BJ (cell line): ENCODE measurements around the gene FHAD1. TPM values are rescaled to one million over a fixed set of nuclear protein-coding genes. Genes with fewer than 3 reads are reported as not detected.

ENCODE experiments used
- CTCF ChIA-PET: fragments of 350-600 bp; formaldehyde crosslinking; extraction: SDS; loops from one replicate; lab custom pipeline; 2021; ENCODE audit warnings: antibody characterized with exemption, inconsistent platforms; lab: Yijun Ruan, JAX
- POLR2A ChIA-PET: fragments of 300-600 bp; sonication (Branson Sonifier 250); formaldehyde crosslinking; extraction: SDS; loops from one replicate; lab custom pipeline; 2021; ENCODE audit warnings: antibody characterized with exemption; lab: Charles Lee
- DNase-seq: peaks from one replicate; pipeline ENCODE4 v3.0.0-alpha.2; 2011; ENCODE audit warnings: low read depth
- H3K27me3 ChIP-seq: 2 replicates; pipeline ENCODE4 v1.6.0; 2011; ENCODE audit warnings: low read length; ENCODE audit not compliant: control insufficient read depth, insufficient read depth
- H3K36me3 ChIP-seq: 2 replicates; pipeline ENCODE4 v1.5.1; 2011; ENCODE audit warnings: low read length; ENCODE audit not compliant: control insufficient read depth, insufficient read depth
- H3K4me3 ChIP-seq: 2 replicates; pipeline ENCODE4 v1.5.1; 2011; ENCODE audit warnings: low read depth, mild to moderate bottlenecking, control low read depth, low read length
- CTCF ChIP-seq: IDR thresholded peaks from 2 replicates; pipeline ENCODE4 v1.5.1; 2011; ENCODE audit warnings: low read depth, mild to moderate bottlenecking, control low read depth, inconsistent platforms, low read length, moderate library complexity; ENCODE audit not compliant: insufficient read depth
- polyA plus RNA-seq: library from polyadenylated mRNA; depleted of rRNA; stranded (reverse); fragments of >200 nt; gene quantifications from 2 replicates; pipeline ENCODE4 v1.2.3, GENCODE V29; 2011

FHAD1 gene
- polyA plus RNA-seq, 1 experiment = not detected

- ChIA-PET CTCF (interaction anchor here (1.4 kb wide), 1 partner anchor 18 kb away, joined by 3 read pairs; no protein-coding TSS in a partner anchor), POLR2A (interaction anchor here (0.6 kb wide), 1 partner anchor 31 kb away, joined by 3 read pairs; no protein-coding TSS in a partner anchor)
- peaks cover 6% of the 10 kb centered on the region for H3K27me3 ChIP-seq
- no peak for TF ChIP-seq CTCF
- no peak for DNase-seq
- no peaks in the 10 kb centered on the region for H3K36me3 ChIP-seq
- H3K4me3 ChIP-seq = no peak overlapping the region
These were observed 20.4 kb upstream of the FHAD1 start for GRCh38 chr1:15226388-15227255.

- no peaks in the 10 kb centered on the region for H3K36me3 ChIP-seq
- CTCF ChIA-PET = interaction anchor here (1.2 kb wide), 1 partner anchor 77 kb away, joined by 3 read pairs; the partner anchor contains the start of gene TMEM51
- DNase-seq = no peak
- TF ChIP-seq CTCF = no peak
- H3K27me3 ChIP-seq = peaks cover 4% of the 10 kb centered on the region
- POLR2A ChIA-PET = no interaction called here
- no peak overlapping the region for H3K4me3 ChIP-seq
These were observed 17.3 kb upstream of the FHAD1 start for GRCh38 chr1:15229707-15230131.

- Histone ChIP-seq H3K4me3 (no peak overlapping the region), H3K27me3 (no peaks in the 10 kb centered on the region; the same call in 1 of the 2 replicates), H3K36me3 (no peaks in the 10 kb centered on the region)
- ChIA-PET POLR2A (no interaction called here), CTCF (no interaction called here)
- no peak for TF ChIP-seq CTCF
- no peak for DNase-seq
These were observed 15.3 kb upstream of the FHAD1 start for GRCh38 chr1:15231714-15232201.

GRCh38 chr1:15233689-15234088, 13.3 kb upstream of the FHAD1 start:
- POLR2A ChIA-PET = no interaction called here
- Histone ChIP-seq H3K27me3 (no peaks in the 10 kb centered on the region), H3K4me3 (no peak overlapping the region), H3K36me3 (no peaks in the 10 kb centered on the region)
- no peak for DNase-seq
- no peak for TF ChIP-seq CTCF
- CTCF ChIA-PET = no interaction called here

GRCh38 chr1:15236321-15236721, 10.7 kb upstream of the FHAD1 start:
- H3K27me3 ChIP-seq = no peaks in the 10 kb centered on the region
- no peaks in the 10 kb centered on the region for H3K36me3 ChIP-seq
- POLR2A ChIA-PET = no interaction called here
- CTCF ChIA-PET = no interaction called here
- TF ChIP-seq CTCF = no peak
- no peak overlapping the region for H3K4me3 ChIP-seq
- DNase-seq = no peak
